ENCODE data around the gene GALNT2.

GALNT2 gene

GRCh38 chr1:230310381-230311163, 243.5 kb downstream of the GALNT2 start:
- peak; percentile 46 for DNase-seq

GRCh38 chr1:230312676-230313075, 245.6 kb downstream of the GALNT2 start:
- DNase-seq = no peak

- DNase-seq = no peak
Observed at GRCh38 chr1:230313453-230314141, 246.6 kb downstream of the GALNT2 start.

GRCh38 chr1:230314142-230314470, 247.1 kb downstream of the GALNT2 start:
- no peak for DNase-seq

GRCh38 chr1:230315099-230315498, 248.1 kb downstream of the GALNT2 start:
- no peak for DNase-seq

GRCh38 chr1:230316864-230317745, 250.1 kb downstream of the GALNT2 start:
- DNase-seq = no peak

GRCh38 chr1:230317823-230318819, 251.1 kb downstream of the GALNT2 start:
- DNase-seq = no peak

- no peak for DNase-seq
Observed at GRCh38 chr1:230319014-230319747, 252.1 kb downstream of the GALNT2 start.

- no peak for DNase-seq
Observed at GRCh38 chr1:230320804-230321203, 253.8 kb downstream of the GALNT2 start.

- no peak for DNase-seq
Observed at GRCh38 chr1:230321341-230321740, 254.3 kb downstream of the GALNT2 start.

GRCh38 chr1:230321741-230322420, 254.8 kb downstream of the GALNT2 start:
- DNase-seq = no peak

- DNase-seq = no peak
Observed at GRCh38 chr1:230322421-230322756, 255.4 kb downstream of the GALNT2 start.

- no peak for DNase-seq
Observed at GRCh38 chr1:230322967-230323547, 256.0 kb downstream of the GALNT2 start.

- DNase-seq = no peak
Observed at GRCh38 chr1:230323686-230324085, 256.6 kb downstream of the GALNT2 start.

GRCh38 chr1:230326971-230327891, 260.2 kb downstream of the GALNT2 start:
- no peak for DNase-seq

GRCh38 chr1:230327892-230328284, 260.9 kb downstream of the GALNT2 start:
- DNase-seq = no peak

- DNase-seq = no peak
Observed at GRCh38 chr1:230328342-230329015, 261.4 kb downstream of the GALNT2 start.

- no peak for DNase-seq
Observed at GRCh38 chr1:230330157-230330556, 263.1 kb downstream of the GALNT2 start.
